Ascending aorta (tissue), 2 donors: ENCODE measurements around the gene MLLT10. TPM values are rescaled to one million over a fixed set of nuclear protein-coding genes. Genes with fewer than 3 reads are reported as not detected.
"Not testable (repeated sequence)": the region's sequence is repeated elsewhere in the genome, so short reads cannot be mapped to it uniquely, and the experiment has no call there.

ENCODE experiments used
- DNase-seq, 2 donors: peaks; one replicate each; pipeline ENCODE4 v3.0.0-alpha.2; 2019; ENCODE audit warnings: low spot score in 2 of 2
- H3K27ac ChIP-seq, 2 donors: fragments of 200-600 bp; sonication (generic); one replicate each; pipeline ENCODE4 v1.5.1; 2016 to 2017; ENCODE audit warnings: mild to moderate bottlenecking in 1 of 2
- H3K27me3 ChIP-seq: fragments of 200-600 bp; sonication (generic); one replicate; pipeline ENCODE4 v1.5.1; 2017
- H3K36me3 ChIP-seq, 2 donors: fragments of 200-600 bp; sonication (generic); one replicate each; pipeline ENCODE4 v1.5.1; 2016
- H3K4me1 ChIP-seq, 2 donors: fragments of 200-600 bp; sonication (generic); one replicate each; pipeline ENCODE4 v1.5.1; 2016 to 2017; ENCODE audit warnings: mild to moderate bottlenecking in 1 of 2
- H3K4me3 ChIP-seq, 2 donors: fragments of 200-600 bp; sonication (generic); one replicate each; pipeline ENCODE4 v1.5.1; 2016 to 2017; ENCODE audit warnings: mild to moderate bottlenecking in 1 of 2
- H3K9me3 ChIP-seq, 2 donors: fragments of 200-600 bp; sonication (generic); one replicate each; pipeline ENCODE4 v1.5.1; 2016
- CTCF ChIP-seq, 3 experiments: fragments of 200-600 bp in 2 of 3; fragments of 450-650 bp in 1 of 3; sonication (generic) in 2 of 3; IDR thresholded peaks; one replicate each; pipeline ENCODE4 v1.5.1; 2016 to 2019; ENCODE audit warnings: antibody characterized with exemption in 3 of 3, mild to moderate bottlenecking in 1 of 3, moderate library complexity in 1 of 3
- intact Hi-C: fragments of 100-400 bp; cut with DNase I; formaldehyde crosslinking; loops from one replicate; pipeline ENCODE4 v1.15.1; 2023
- total RNA-seq: library from RNA; depleted of rRNA; stranded (reverse); fragments of >200 nt; gene quantifications from one replicate; pipeline ENCODE4 v1.1.0, GENCODE V29; 2016

Gene MLLT10
- total RNA-seq, 1 donor from 2014 or later: 16.3 TPM

GRCh38 chr10:21534604-21535493 is 817 bp downstream of the MLLT10 start:
- intact Hi-C loops: loop anchor here (1.0 to 10.0 kb wide), 5 partner anchors 18 to 807 kb away; partner anchors contain the start of gene DNAJC1
- Histone ChIP-seq H3K9me3 (no peaks in the 10 kb centered on the region), H3K27ac (peak overlapping the region; percentile 89 to 94), H3K4me1 (peaks cover 0 to 10% of the 10 kb centered on the region in 2 donors), H3K4me3 (peak overlapping the region; percentile 81 to 93), H3K36me3 (peaks cover 7 to 15% of the 10 kb centered on the region in 2 donors), H3K27me3 (no peaks in the 10 kb centered on the region)
- peak in 1 of 2 donors; percentile 75 for DNase-seq
- no peak for TF ChIP-seq CTCF (IDR thresholded peaks at IDR 0.05)

- TF ChIP-seq CTCF (IDR thresholded peaks at IDR 0.05): no peak
- H3K4me1 ChIP-seq: peaks cover 0 to 10% of the 10 kb centered on the region in 2 donors
- H3K27ac ChIP-seq: peak overlapping the region; percentile 89 to 94
- no peak for DNase-seq
- peaks cover 13 to 22% of the 10 kb centered on the region in 2 donors for H3K36me3 ChIP-seq
- no peaks in the 10 kb centered on the region for H3K9me3 ChIP-seq
- intact Hi-C loops: loop anchor here (2.0 to 10.0 kb wide), 3 partner anchors 19 to 689 kb away; partner anchors contain the start of gene DNAJC1
- peak overlapping the region; percentile 81 to 93 for H3K4me3 ChIP-seq
- H3K27me3 ChIP-seq: no peaks in the 10 kb centered on the region
Observed at GRCh38 chr10:21535494-21535965, 1.5 kb downstream of the MLLT10 start.

- not testable (repeated sequence) for H3K27me3 ChIP-seq, H3K9me3 ChIP-seq, DNase-seq
- peaks cover 0 to 10% of the 10 kb centered on the region in 2 donors for H3K4me1 ChIP-seq
- peaks cover 18 to 26% of the 10 kb centered on the region in 2 donors for H3K36me3 ChIP-seq
- intact Hi-C loops: loop anchor here (2.0 to 10.0 kb wide), 3 partner anchors 19 to 689 kb away; partner anchors contain the start of gene DNAJC1
- H3K27ac ChIP-seq: peak overlapping the region; percentile 19 to 89
- H3K4me3 ChIP-seq: peak overlapping the region; percentile 81 to 93
Observed at GRCh38 chr10:21535976-21536375, 1.9 kb downstream of the MLLT10 start.

- H3K4me3 ChIP-seq: no peak overlapping the region
- intact Hi-C loops: loop anchor here (10.0 kb wide), 2 partner anchors 468 to 688 kb away; partner anchors contain the start of gene DNAJC1
- no peaks in the 10 kb centered on the region for H3K27me3 ChIP-seq
- peaks cover 27 to 35% of the 10 kb centered on the region in 2 donors for H3K36me3 ChIP-seq
- H3K4me1 ChIP-seq: peaks cover 0 to 10% of the 10 kb centered on the region in 2 donors
- no peak for DNase-seq
- H3K27ac ChIP-seq: no peak overlapping the region
- no peaks in the 10 kb centered on the region for H3K9me3 ChIP-seq
- TF ChIP-seq CTCF (IDR thresholded peaks at IDR 0.05): no peak
Observed at GRCh38 chr10:21536874-21537273, 2.8 kb downstream of the MLLT10 start.

GRCh38 chr10:21540701-21541100 is 6.7 kb downstream of the MLLT10 start:
- H3K27me3 ChIP-seq, intact Hi-C loops, H3K9me3 ChIP-seq, H3K4me3 ChIP-seq, H3K4me1 ChIP-seq, DNase-seq, H3K27ac ChIP-seq: not testable (repeated sequence)
- H3K36me3 ChIP-seq: peaks cover 57 to 71% of the 10 kb centered on the region in 2 donors

GRCh38 chr10:21547246-21547645 is 13.2 kb downstream of the MLLT10 start:
- H3K36me3 ChIP-seq: peaks cover 39 to 60% of the 10 kb centered on the region in 2 donors
- no peaks in the 10 kb centered on the region for H3K27me3 ChIP-seq
- no peaks in the 10 kb centered on the region for H3K9me3 ChIP-seq
- intact Hi-C loops: no loop called here
- no peak for TF ChIP-seq CTCF (IDR thresholded peaks at IDR 0.05)
- H3K4me1 ChIP-seq: peaks cover 0 to 2% of the 10 kb centered on the region in 2 donors
- H3K27ac ChIP-seq: no peak overlapping the region
- DNase-seq: no peak
- H3K4me3 ChIP-seq: no peak overlapping the region
